GM19395 (cell line): ENCODE data around the gene C19orf67.

Source experiments
- ATAC-seq: cut with Tn5 transposase; IDR thresholded peaks from one replicate; pipeline ENCODE4 v1.9.1; 2021; ENCODE audit warnings: mild to moderate bottlenecking, moderate library complexity; ENCODE audit not compliant: unreplicated experiment

The C19orf67 gene

GRCh38 chr19:14110650-14111049 is 25.1 kb upstream of the C19orf67 start:
- ATAC-seq: no peak

- ATAC-seq: no peak
Measured at GRCh38 chr19:14107581-14108461, 22.2 kb upstream of the C19orf67 start.

- ATAC-seq: no peak
Measured at GRCh38 chr19:14106840-14107239, 21.3 kb upstream of the C19orf67 start.

GRCh38 chr19:14105680-14106079 is 20.1 kb upstream of the C19orf67 start:
- ATAC-seq: no peak

- ATAC-seq: no peak
Measured at GRCh38 chr19:14103310-14103709, 17.7 kb upstream of the C19orf67 start.

GRCh38 chr19:14102756-14103155 is 17.2 kb upstream of the C19orf67 start:
- no peak for ATAC-seq

- ATAC-seq: no peak
Measured at GRCh38 chr19:14102102-14102696, 16.6 kb upstream of the C19orf67 start.

GRCh38 chr19:14101003-14101545 is 15.5 kb upstream of the C19orf67 start:
- no peak for ATAC-seq

- no peak for ATAC-seq
Measured at GRCh38 chr19:14097532-14098151, 12.1 kb upstream of the C19orf67 start.

GRCh38 chr19:14096272-14096992 is 10.8 kb upstream of the C19orf67 start:
- ATAC-seq: no peak

GRCh38 chr19:14094854-14095253 is 9.3 kb upstream of the C19orf67 start:
- ATAC-seq: no peak

GRCh38 chr19:14093117-14093823 is 7.7 kb upstream of the C19orf67 start:
- ATAC-seq: no peak

GRCh38 chr19:14091813-14092462 is 6.4 kb upstream of the C19orf67 start:
- peak; percentile 31 for ATAC-seq

- peak; percentile 46 for ATAC-seq
Measured at GRCh38 chr19:14091081-14091812, 5.7 kb upstream of the C19orf67 start.

- peak; percentile 27 for ATAC-seq
Measured at GRCh38 chr19:14090509-14091080, 5.0 kb upstream of the C19orf67 start, which contains the start of gene SAMD1. TSS of gene SAMD1 (minus strand) at chr19:14090751.

GRCh38 chr19:14089662-14090508 is 4.3 kb upstream of the C19orf67 start:
- ATAC-seq: no peak

GRCh38 chr19:14089412-14089661 is 3.8 kb upstream of the C19orf67 start:
- no peak for ATAC-seq
